ENCODE data around the gene CAMSAP3.

GRCh38 chr19:7578127-7578526, 17.5 kb upstream of the CAMSAP3 start:
- TF ChIP-seq CTCF (IDR thresholded peaks at IDR 0.05; ENCODE audit: low read depth, low read length) (no peak), EZH2phosphoT487 (IDR thresholded peaks at IDR 0.05; ENCODE audit: low read depth) (no peak)
